TTC549 (cell line): Measurements from ENCODE around the gene JAZF1.

Source experiments
- FAIRE-seq: peaks from 2 replicates; lab custom pipeline; 2012; peaks lifted over from hg19 to GRCh38; lab: Jason Lieb, UNC

JAZF1 gene

DNA sequence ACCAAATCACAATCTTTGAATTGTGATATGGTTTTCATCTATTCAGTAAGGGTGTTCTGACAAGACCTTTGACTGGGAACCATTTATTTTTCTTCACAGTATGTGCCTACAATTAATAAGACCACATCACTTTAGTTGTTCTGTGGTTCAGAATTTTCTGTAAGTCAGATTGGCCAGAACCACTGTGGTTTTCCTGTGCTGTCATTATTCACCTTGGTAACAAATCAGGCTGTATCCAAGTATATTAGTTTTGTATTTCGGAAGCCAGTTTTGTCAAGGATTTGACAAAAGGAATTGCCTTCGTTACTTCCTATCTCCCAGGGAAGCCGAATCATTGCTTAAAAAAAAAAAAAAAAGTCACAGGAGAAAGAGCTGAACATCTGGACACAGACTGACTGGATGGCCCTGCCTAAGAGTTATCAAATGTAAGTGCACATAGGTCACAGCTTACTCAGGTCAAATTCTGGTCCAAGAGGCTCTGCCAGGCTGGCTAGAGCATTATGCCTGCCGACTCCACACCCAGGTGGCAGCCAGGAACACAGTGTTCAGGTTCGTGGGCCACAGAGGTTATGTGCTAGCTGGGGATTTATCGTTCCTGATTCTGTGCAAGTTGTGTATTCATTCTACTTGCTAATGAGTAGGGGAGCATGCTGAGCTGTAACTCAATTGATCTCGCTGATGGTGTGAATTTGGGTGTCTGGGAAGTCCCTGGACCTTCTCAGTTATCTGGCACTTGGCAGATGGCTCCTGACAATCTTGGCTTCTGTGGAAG, 175.3 kb downstream of the JAZF1 start:
- no peak for FAIRE-seq

DNA sequence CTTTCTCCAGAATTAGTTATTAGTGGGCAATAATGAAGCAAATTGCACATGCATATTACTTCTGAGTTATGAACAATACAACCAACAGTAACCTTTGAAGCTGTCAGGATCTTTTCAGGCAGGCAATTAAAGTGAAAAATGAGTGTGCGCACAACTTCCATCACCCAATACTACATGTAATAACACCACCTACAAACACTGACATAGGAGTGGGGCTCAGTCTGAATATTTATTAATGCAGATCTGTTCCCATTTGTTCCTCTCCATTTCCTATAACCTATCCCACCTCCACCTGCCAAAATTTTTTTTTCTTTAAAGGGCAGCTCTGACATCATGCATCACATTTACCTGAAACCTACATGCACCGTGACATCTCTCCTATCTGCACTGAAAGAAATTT, 177.2 kb downstream of the JAZF1 start:
- FAIRE-seq: no peak

DNA sequence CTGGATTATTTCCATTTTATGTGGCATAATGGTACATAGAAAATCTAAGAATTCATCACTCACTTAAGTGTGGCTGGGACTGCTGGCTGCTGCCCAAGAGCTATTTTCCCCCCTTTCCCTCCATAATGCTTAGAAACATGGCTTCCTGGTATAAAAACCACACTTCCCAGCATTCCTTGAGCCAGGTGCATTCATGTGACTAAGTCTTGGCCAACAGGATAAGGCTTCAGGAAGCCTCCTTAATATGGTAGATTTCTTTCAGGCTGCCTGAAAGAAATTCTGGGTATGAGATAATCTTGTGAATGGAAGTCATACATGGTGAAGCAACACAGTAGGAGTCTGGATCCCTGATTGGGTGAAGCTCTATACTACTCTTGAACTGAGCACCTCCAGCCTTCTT, 178.0 kb downstream of the JAZF1 start:
- no peak for FAIRE-seq

DNA sequence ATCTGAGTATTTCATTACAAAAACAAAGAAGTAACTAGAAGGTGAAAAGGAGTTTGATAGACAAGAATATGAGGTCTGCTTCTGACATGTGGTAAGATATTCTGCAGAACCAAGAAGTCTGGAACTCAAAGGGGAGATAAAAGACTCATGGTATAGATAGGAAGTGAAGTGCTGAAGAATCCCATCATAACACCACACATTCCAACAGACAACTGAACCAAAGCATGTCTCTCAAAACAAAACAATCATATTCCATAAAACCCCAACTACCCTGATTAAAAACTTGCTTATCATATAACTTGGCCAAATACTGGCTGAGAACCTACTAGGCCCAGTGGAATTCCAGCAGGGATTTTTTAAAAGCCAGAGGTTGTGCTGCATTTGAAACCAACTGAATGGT, 178.7 kb downstream of the JAZF1 start:
- FAIRE-seq: no peak

GRCh38 chr7:27999829-28000228, 180.8 kb downstream of the JAZF1 start:
- no peak for FAIRE-seq

- FAIRE-seq: no peak
Observed at GRCh38 chr7:27998382-27998781, 182.2 kb downstream of the JAZF1 start.

DNA sequence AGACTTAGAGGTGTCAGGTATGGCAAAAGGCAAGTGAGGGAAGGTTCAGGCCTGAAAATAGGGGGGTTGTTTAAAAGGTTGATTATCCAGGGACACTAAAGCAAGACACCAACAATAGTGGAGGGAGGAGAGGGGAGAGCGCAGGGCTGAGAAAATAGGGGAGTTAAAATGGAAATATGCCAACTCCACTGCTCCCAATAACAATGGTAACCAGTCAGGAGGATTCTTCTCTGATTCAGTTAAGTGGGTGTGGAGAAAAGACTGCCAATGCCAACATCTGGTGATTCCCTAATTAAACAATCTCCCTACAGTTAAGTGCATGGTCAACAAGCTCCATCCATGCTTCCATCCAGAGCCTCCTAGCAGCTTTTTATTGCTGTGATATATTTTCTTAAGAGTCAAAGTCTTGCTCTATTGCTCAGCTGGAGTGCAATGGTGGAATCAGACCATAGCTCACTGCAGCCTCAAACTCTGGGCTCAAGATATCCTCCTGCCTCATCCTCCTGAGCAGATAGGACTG, 183.3 kb downstream of the JAZF1 start:
- FAIRE-seq: no peak

DNA sequence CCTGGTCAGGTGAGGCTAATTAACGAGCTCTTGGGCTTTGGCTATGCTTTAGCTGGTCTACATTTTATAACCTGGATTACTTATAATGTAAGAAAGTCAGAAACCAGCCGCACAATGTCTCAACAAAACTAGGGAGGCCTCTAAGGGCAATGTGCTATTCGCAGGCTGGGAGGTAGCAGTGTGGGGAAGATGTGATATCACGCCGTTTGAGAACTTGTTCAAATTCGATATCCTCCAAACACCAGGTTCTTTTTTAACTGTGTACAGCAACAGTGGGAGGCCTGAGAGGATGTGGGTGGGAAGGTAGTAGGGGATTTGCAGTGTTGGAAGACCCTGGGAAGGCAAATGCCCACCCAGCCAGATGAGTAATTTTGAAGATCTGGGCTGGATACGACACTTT, 184.5 kb downstream of the JAZF1 start:
- FAIRE-seq: no peak

DNA sequence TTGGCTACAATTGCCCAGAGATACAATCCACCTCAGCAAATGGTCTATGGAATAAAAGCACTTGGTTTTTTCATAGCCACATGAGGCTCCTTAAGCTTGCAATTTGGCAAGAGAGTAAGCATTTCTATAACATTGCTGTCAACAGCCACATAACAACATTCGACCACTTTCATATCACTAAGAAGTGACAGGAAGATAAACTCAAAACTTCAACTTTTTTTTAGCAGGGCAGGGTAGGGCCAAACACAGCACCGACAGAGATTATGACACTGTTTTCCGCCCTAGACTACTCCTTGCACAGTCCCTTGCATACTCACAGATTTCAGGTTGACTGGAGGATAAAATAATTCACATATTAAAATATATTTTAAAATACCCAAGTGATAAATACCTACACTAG, 185.4 kb downstream of the JAZF1 start:
- FAIRE-seq: no peak

DNA sequence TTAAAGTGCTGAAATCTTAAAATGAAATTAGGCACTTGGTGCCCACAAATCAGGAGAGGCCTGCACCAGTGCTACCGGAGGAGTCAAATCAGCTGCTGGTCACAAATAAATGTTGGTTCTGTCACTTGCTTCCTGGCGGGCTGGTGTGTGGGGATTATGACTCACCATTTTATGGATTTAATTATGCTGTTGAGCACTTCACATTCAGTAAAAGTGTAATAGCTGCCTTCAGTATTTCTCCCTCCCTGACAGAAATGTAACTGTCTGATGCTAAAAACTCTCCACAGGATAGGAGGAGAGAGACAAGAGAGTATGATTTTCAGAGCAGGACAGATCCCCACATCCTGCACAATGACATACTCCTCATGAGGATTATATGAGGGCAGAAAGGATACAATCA, 186.0 kb downstream of the JAZF1 start:
- no peak for FAIRE-seq

DNA sequence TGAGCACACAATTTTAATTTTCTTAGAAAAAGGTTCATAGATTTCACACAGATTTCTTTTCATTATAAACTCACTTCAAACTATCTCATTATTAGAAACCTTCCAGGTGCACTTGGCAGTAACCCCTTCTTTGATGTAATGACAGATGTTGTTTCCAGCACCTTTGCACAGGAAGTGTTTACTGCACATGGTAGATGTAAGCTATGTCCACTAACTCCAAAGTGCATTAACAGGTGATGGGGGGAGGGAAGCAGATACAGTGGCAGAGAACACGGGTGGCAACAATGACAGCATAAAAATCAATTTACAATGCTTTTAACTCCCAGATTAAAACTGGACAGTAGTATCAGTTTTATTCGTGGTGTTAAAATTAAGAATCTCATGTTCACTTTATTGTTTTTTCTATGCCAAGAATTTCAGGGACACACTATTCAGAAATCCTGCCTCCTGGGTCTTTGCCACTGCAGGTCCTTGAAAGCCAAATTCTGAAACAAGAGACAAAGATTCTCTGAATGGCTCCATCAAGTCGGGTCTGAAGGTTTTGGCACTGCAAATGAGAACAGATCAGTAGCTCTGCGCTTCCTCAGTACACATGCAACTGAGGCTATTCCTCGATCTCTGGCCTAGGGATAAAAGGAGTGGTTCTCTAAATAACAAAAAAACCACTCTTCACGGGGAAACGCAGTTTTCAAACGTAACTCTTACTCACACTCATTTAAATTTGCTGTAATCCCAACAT, 187.7 kb downstream of the JAZF1 start:
- no peak for FAIRE-seq

- FAIRE-seq: no peak
Observed at GRCh38 chr7:27992097-27992496, 188.5 kb downstream of the JAZF1 start.

- no peak for FAIRE-seq
Observed at GRCh38 chr7:27991006-27991528, 189.5 kb downstream of the JAZF1 start.

DNA sequence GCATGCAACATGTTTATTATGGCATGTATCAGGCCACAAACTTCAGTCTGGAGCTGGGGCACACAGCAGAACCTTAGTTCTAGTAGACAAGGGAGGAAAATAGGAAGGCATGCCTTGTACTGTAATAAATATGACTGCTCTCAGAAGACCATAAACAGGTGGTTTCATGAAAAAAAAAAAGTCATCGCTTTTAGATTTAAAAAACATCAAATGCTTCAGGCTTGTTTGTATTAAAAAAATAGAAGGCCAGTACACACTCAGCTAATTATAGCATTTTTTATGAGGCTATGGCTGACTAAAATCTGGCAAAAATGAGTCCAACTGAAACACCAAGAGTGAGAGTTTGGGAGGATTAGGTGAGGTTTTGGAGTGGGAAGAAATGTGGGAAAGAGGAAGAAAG, 204.1 kb downstream of the JAZF1 start:
- no peak for FAIRE-seq

- no peak for FAIRE-seq
Observed at GRCh38 chr7:27973625-27974024, 207.0 kb downstream of the JAZF1 start.

DNA sequence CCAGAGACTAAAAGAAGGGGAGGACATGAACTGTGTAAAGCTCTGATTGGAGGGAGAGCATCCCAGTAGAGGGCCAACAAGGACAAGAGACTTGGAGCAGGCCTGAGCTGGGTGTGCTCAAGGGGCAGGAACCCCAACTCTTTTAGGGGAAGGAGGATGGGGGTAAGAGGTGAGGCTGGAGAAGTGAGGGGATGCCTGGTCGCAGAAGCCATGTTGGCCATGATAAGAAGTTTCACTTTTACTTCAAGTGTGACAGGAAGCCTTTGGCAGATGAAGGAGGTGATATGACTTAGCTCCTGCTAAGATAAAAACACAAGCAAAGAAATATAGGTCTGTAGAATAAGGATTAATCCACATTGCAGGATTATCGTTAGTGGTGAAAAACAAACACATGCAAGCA, 208.3 kb downstream of the JAZF1 start:
- FAIRE-seq: no peak

DNA sequence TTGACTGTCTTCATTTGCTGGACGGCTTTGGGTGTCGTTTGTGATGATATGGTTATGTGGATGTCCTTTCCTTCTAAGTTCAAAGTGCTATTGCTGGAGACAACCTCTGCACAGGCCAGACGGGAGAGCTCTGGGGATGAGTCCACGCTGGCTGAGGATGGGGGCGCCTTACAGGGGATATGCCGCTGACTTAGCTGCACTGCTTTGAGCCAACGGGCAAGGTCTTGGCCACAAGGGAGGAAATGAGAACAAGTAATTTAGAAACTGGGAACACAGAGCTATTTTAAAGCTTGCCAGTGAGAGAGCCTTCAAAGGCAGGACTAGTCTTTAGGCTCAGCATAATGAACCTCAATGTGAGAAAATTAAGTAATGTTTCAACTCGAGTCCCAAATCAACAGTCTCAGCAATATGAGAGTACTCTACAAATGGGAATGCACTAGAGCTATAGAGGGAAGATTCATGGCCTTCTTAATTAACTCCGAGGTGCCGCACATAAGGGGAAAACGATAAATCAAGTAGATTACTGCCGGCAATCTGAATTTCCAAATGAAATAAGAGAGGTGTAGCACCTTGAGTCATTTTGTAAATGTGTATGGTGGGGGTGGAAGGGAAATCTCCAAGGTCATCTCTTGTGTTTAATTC, 209.3 kb downstream of the JAZF1 start:
- FAIRE-seq: no peak

DNA sequence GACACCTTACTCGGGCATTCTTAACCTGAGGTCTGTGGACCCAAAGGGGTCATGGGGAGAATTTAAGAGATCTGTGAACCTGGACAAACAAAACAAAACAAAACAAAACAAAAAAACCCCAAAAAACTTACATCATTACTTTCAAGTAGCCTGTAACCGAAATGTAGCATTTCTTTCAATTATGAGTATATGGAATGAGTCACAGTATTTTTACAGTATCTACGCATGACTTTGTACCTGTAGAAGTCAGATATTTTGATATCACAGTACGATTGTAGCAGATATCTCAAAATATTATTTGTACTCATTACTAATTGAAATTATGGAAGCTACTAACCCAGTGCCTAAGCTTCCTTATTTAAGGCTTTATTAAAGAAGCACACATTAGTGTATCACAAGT, 210.2 kb downstream of the JAZF1 start:
- FAIRE-seq: no peak

DNA sequence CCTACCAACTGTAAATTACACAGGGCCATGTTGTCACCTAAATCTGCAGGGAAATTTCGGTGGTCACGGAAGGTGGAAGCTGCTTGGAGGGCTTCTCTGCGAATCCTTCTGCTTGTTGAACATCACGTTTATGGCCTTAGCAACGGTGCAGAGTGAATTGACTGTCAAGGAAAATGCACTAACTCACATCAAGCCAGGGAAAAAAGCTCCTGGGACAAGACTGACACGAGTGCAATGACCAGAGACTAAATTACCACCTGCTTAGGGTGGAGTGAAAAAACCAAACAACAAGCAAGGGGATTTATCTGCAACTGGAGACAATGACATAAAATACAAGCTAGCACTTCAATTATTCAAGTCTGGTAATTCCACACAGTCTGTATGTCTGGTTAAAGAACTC, 211.2 kb downstream of the JAZF1 start:
- FAIRE-seq: no peak

DNA sequence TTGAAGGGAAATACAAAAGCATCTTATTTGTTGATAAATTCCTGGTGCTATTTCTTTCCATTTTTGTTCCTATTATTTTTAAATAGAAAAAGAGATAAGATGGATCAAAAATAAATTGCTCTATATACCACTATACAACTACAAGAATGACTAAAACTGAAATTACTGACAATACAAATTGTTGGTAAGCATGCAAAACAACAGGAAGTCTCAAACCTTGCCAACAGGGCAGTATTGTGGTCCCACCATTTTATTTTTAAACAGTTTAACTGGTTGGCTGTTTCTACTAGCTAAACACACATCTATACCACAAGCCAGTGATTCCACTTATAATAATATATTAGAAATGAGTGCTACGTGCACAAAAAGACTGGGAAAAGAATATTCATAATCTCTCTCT, 213.0 kb downstream of the JAZF1 start:
- no peak for FAIRE-seq

- no peak for FAIRE-seq
Observed at GRCh38 chr7:27966219-27966780, 214.3 kb downstream of the JAZF1 start.

GRCh38 chr7:27965650-27966049, 214.9 kb downstream of the JAZF1 start:
- FAIRE-seq: no peak

DNA sequence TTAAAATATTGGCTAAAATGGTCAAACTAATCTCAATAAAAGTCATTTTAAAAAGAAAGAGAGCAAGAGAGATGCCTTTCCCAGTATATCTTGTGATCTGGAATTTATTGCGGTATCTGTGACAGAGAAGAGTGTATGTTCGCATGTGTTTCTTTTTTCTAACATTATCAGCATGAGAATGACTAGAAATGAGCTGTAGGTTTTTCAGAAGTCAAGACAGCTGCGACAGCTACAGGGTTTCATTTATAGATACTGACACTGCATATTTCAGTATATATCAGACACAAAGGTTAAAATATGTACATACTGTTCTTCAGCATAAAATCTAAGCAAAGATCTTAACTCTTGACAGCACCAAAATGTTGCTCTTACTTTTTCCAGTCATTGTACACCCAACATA, 215.8 kb downstream of the JAZF1 start:
- no peak for FAIRE-seq
